ENCODE results near the gene PASK.

The PASK gene

DNA sequence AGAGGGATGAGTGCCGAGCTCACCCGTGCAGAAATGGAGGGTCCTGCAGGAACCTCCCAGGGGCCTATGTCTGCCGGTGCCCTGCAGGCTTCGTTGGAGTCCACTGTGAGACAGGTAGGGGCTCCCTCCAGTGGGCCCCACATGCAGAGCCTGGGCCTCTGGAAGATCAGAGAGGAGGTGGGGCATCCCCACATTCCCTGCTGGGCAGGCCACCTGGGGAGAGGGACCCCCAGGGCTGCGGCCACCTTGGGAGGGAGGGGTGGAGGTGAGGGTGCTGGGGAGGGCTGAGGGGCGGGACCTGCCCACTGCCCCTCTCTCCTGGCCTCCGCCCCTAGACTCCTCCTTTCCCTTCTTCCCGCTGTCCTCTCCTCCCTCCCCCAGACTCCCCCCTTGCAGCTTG is 85.7 kb downstream of the PASK start:
- DNase-seq: no peak

DNA sequence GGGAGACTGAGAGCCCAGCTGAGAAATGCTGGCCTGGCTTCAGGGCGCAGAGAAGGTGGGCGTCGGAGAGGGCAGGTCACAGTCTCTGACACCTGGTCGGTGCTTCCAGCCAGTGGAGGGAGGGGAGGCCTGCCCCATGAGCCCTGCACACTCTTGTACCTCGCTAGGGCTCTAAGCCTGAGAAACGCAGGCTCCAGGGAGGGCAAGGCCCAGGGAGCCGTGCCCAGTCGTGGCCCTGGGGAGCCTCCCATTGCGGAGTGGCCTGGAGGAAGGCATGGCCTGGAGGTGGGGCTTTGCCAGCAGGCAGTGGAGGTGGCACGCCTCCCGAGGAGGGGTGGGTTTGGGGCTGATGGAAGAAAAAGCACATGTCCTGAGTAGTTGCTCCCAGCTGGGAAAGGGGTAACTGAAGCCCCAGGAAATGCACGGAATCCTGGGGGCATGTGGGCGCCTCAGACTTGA is 86.2 kb downstream of the PASK start:
- DNase-seq: no peak

DNA sequence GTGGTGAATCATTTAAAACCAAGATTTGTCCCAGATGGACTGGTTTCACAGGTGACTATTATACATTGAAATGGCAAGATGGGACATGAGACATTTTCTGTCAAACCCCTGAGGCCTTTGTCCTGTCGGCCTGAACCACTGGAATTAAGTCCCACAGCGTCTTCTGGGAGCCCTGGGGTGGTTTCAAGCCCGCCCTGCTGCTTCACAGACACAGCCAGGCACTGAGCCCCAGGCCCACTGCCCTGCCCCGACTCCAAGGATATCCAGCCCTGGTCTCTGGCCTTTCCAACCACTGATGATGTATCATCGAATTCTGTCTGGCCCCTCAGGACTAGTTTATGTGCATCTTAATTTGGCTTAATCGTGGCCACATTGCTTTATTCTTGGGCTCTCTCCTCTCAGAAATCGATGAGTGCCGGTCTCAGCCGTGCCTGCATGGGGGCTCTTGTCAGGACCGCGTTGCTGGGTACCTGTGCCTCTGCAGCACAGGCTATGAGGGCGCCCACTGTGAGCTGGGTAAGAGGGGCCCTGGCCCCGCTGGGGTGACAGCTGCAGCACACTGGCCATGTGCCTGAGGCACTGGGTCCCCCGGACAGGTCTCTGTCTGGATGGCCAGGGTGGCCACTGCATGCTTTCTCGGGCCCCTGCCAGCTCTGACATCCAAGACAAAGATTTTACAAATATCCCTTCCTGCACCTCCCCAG is 86.7 kb downstream of the PASK start:
- DNase-seq: no peak

GRCh38 chr2:241061275-241061674 is 88.0 kb downstream of the PASK start:
- no peak for DNase-seq

All from cerebellar nuclear complex (tissue), 1 donor.